Neutrophil (primary cell): ENCODE data around the gene ZMYM4.

Experiments
- H3K27ac ChIP-seq: fragments of 200-600 bp; sonication (generic); 2 replicates; pipeline ENCODE4 v1.5.1; 2016; ENCODE audit warnings: mild to moderate bottlenecking, moderate library complexity
- H3K27me3 ChIP-seq: fragments of 200-600 bp; sonication (generic); 2 replicates; pipeline ENCODE4 v1.6.0; 2016; ENCODE audit warnings: mild to moderate bottlenecking
- H3K36me3 ChIP-seq: fragments of 200-600 bp; sonication (generic); 2 replicates; pipeline ENCODE4 v1.5.1; 2017
- H3K4me1 ChIP-seq, 2 experiments: fragments of 200-600 bp in 1 of 2; sonication (generic) in 1 of 2; 1 replicate in 1 of 2; 2 replicates in 1 of 2; pipeline versions ENCODE4 v1.5.1 to v1.6.1; 2013 to 2016; ENCODE audit warnings: low read depth in 1 of 2, low read length in 1 of 2, mild to moderate bottlenecking in 1 of 2, moderate library complexity in 1 of 2; ENCODE audit not compliant: control insufficient read depth in 1 of 2, insufficient read depth in 1 of 2
- H3K4me3 ChIP-seq, 2 experiments: fragments of 200-600 bp in 1 of 2; sonication (generic) in 1 of 2; 1 replicate in 1 of 2; 2 replicates in 1 of 2; pipeline ENCODE4 v1.5.1; 2013 to 2016; ENCODE audit warnings: low read depth in 1 of 2, low read length in 1 of 2, mild to moderate bottlenecking in 1 of 2, moderate library complexity in 1 of 2
- H3K9me3 ChIP-seq: fragments of 200-600 bp; sonication (generic); 2 replicates; pipeline ENCODE4 v1.5.1; 2016
- CTCF ChIP-seq: fragments of 200-600 bp; sonication (generic); IDR thresholded peaks from 2 replicates; pipeline ENCODE4 v1.5.1; 2016; ENCODE audit warnings: antibody characterized with exemption

ZMYM4 gene

GRCh38 chr1:35266306-35266705 is 2.2 kb upstream of the ZMYM4 start:
- TF ChIP-seq CTCF: no peak
- Histone ChIP-seq H3K9me3 (no peaks in the 10 kb centered on the region), H3K27ac (no peak overlapping the region), H3K4me1 (peaks cover 14 to 20% of the 10 kb centered on the region in 2 experiments), H3K27me3 (no peaks in the 10 kb centered on the region), H3K36me3 (no peaks in the 10 kb centered on the region), H3K4me3 (no peak overlapping the region)

GRCh38 chr1:35269201-35269988 is 886 bp downstream of the ZMYM4 start:
- Histone ChIP-seq H3K4me3 (peak overlapping the region; percentile 70 to 77), H3K4me1 (peaks cover 14 to 17% of the 10 kb centered on the region in 2 experiments), H3K27me3 (no peaks in the 10 kb centered on the region), H3K27ac (peak overlapping the region; percentile 77), H3K36me3 (no peaks in the 10 kb centered on the region), H3K9me3 (no peaks in the 10 kb centered on the region)
- TF ChIP-seq CTCF: no peak

GRCh38 chr1:35269989-35270289 is 1.4 kb downstream of the ZMYM4 start:
- Histone ChIP-seq H3K27ac (peak overlapping the region; percentile 77), H3K4me3 (peak overlapping the region; percentile 70 to 77)
- TF ChIP-seq CTCF: no peak

GRCh38 chr1:35270836-35271235 is 2.3 kb downstream of the ZMYM4 start:
- no peak overlapping the region for H3K27ac ChIP-seq
- TF ChIP-seq CTCF: no peak
- peaks cover 4 to 9% of the 10 kb centered on the region in 2 experiments for H3K4me1 ChIP-seq
- H3K27me3 ChIP-seq: no peaks in the 10 kb centered on the region
- no peak overlapping the region for H3K4me3 ChIP-seq
- H3K9me3 ChIP-seq: no peaks in the 10 kb centered on the region
- H3K36me3 ChIP-seq: no peaks in the 10 kb centered on the region

More at GRCh38 chr1:35269989-35270289, 1.4 kb downstream of the ZMYM4 start:
- no peaks in the 10 kb centered on the region for H3K9me3 ChIP-seq
- no peaks in the 10 kb centered on the region for H3K27me3 ChIP-seq
- H3K36me3 ChIP-seq: no peaks in the 10 kb centered on the region
- H3K4me1 ChIP-seq: peaks cover 8 to 14% of the 10 kb centered on the region in 2 experiments

GRCh38 chr1:35274197-35274596 is 5.7 kb downstream of the ZMYM4 start:
- H3K9me3 ChIP-seq: no peaks in the 10 kb centered on the region
- H3K36me3 ChIP-seq: no peaks in the 10 kb centered on the region

More at GRCh38 chr1:35274197-35274596, 5.7 kb downstream of the ZMYM4 start:
- Histone ChIP-seq H3K4me1 (peaks cover 3 to 9% of the 10 kb centered on the region in 2 experiments), H3K4me3 (no peak overlapping the region), H3K27me3 (no peaks in the 10 kb centered on the region), H3K27ac (no peak overlapping the region)
- TF ChIP-seq CTCF: no peak
